SK-N-SH (cell line): Measurements from ENCODE around the gene PTPRG. TPM values are rescaled to one million over a fixed set of nuclear protein-coding genes. Genes with fewer than 3 reads are reported as not detected.

ENCODE experiments used
- CTCF ChIA-PET: fragments of 300-600, 350-600 bp; formaldehyde crosslinking; extraction: SDS; loops from one replicate; lab custom pipeline; 2021; lab: Yijun Ruan, JAX
- POLR2A ChIA-PET: fragments of 350-600 bp; sonication (Branson Sonifier 250); formaldehyde crosslinking; extraction: SDS; loops from one replicate; lab custom pipeline; 2020; ENCODE audit warnings: antibody characterized with exemption, inconsistent platforms; lab: Yijun Ruan, JAX
- DNase-seq: peaks from one replicate; pipeline ENCODE4 v3.0.0; 2012
- H2AFZ ChIP-seq: fragments of 200-600 bp; sonication (generic); 2 replicates; pipeline ENCODE4 v1.8.1; 2016; ENCODE audit warnings: antibody characterized with exemption, mild to moderate bottlenecking, low read depth
- H3F3A ChIP-seq: fragments of 200-600 bp; sonication (generic); replicated peaks from 2 replicates; pipeline ENCODE3; 2016; ENCODE audit warnings: antibody characterized with exemption, mild to moderate bottlenecking; ENCODE audit not compliant: insufficient read depth
- H3K27ac ChIP-seq, 2 experiments: fragments of 200-500 bp in 1 of 2; fragments of 200-600 bp in 1 of 2; sonication (Bioruptor generic) in 1 of 2; sonication (generic), shearing (Covaris generic) in 1 of 2; 2 replicates each; pipeline versions ENCODE4 v1.5.1 to v1.6.1; 2014 to 2016; ENCODE audit warnings: low read depth in 2 of 2, inconsistent platforms in 1 of 2, low read length in 1 of 2, mild to moderate bottlenecking in 1 of 2, mixed read lengths in 1 of 2
- H3K27me3 ChIP-seq: fragments of 200-600 bp; sonication (generic), shearing (Covaris generic); 2 replicates; pipeline ENCODE4 v1.6.1; 2016; ENCODE audit warnings: mixed run types; ENCODE audit not compliant: insufficient read depth
- H3K36me3 ChIP-seq, 2 experiments: fragments of 200-500 bp in 1 of 2; fragments of 200-600 bp in 1 of 2; sonication (Bioruptor generic) in 1 of 2; sonication (generic) in 1 of 2; replicated peaks in 1 of 2; 2 replicates each; pipeline versions ENCODE3 to v1.5.1; 2014 to 2016; ENCODE audit warnings: low read length in 1 of 2, mild to moderate bottlenecking in 1 of 2; ENCODE audit not compliant: insufficient read depth in 2 of 2, control insufficient read depth in 1 of 2
- H3K4me1 ChIP-seq, 2 experiments: fragments of 200-500 bp in 1 of 2; fragments of 200-600 bp in 1 of 2; sonication (Bioruptor generic) in 1 of 2; sonication (generic), shearing (Covaris generic) in 1 of 2; 2 replicates each; pipeline versions ENCODE4 v1.5.1 to v1.6.1; 2014 to 2016; ENCODE audit warnings: low read depth in 1 of 2, low read length in 1 of 2, mixed run types in 1 of 2; ENCODE audit not compliant: insufficient read depth in 2 of 2, control insufficient read depth in 1 of 2
- H3K4me2 ChIP-seq: fragments of 200-600 bp; sonication (generic), shearing (Covaris generic); 2 replicates; pipeline ENCODE4 v1.6.1; 2017; ENCODE audit warnings: mixed run types
- H3K4me3 ChIP-seq, 2 experiments: fragments of 200-500 bp in 1 of 2; fragments of 200-600 bp in 1 of 2; sonication (Bioruptor generic) in 1 of 2; sonication (generic), shearing (Covaris generic) in 1 of 2; 2 replicates each; pipeline versions ENCODE4 v1.5.1 to v1.8.1; 2014 to 2016; ENCODE audit warnings: low read depth in 2 of 2, inconsistent platforms in 1 of 2, low read length in 1 of 2, mild to moderate bottlenecking in 1 of 2, mixed read lengths in 1 of 2, moderate library complexity in 1 of 2
- H3K79me2 ChIP-seq: fragments of 200-600 bp; sonication (generic); 2 replicates; pipeline ENCODE4 v1.8.1; 2017; ENCODE audit warnings: mild to moderate bottlenecking; ENCODE audit not compliant: insufficient read depth
- H3K9ac ChIP-seq: fragments of 200-600 bp; sonication (generic); 2 replicates; pipeline ENCODE4 v1.6.1; 2017; ENCODE audit warnings: mixed run types
- H3K9me2 ChIP-seq: fragments of 200-600 bp; sonication (generic); 2 replicates; pipeline ENCODE4 v1.6.1; 2017; ENCODE audit warnings: mixed run types
- H3K9me3 ChIP-seq: fragments of 200-600 bp; sonication (generic); 2 replicates; pipeline ENCODE4 v1.6.1; 2017; ENCODE audit warnings: mixed run types, mild to moderate bottlenecking, moderate library complexity
- H4K20me1 ChIP-seq: fragments of 200-600 bp; sonication (generic); 2 replicates; pipeline ENCODE4 v1.6.1; 2017; ENCODE audit warnings: mild to moderate bottlenecking, mixed run types; ENCODE audit not compliant: insufficient read depth
- EP300 ChIP-seq, 2 experiments: IDR thresholded peaks; 2 replicates each; pipeline versions ENCODE4 v1.4.0 to v1.6.1; 2012; ENCODE audit warnings: borderline replicate concordance in 1 of 2, low read depth in 1 of 2, low read length in 1 of 2
- FOSL2 ChIP-seq: IDR thresholded peaks from 2 replicates; pipeline ENCODE4 v1.4.0; 2012; ENCODE audit warnings: low read depth, mild to moderate bottlenecking, moderate library complexity, borderline replicate concordance
- FOXJ3 ChIP-seq: sonication (generic); formaldehyde crosslinking; IDR thresholded peaks from 2 replicates; pipeline ENCODE4 v1.5.1; 2020; ENCODE audit warnings: mild to moderate bottlenecking, missing genetic modification reagents
- GABPA ChIP-seq: IDR thresholded peaks from 2 replicates; pipeline ENCODE4 v1.4.0; 2012; ENCODE audit warnings: low read depth, mild to moderate bottlenecking
- GATA2 ChIP-seq: sonication (generic); formaldehyde crosslinking; IDR thresholded peaks from 2 replicates; pipeline ENCODE4 v1.5.0; 2020; ENCODE audit warnings: mild to moderate bottlenecking, missing genetic modification reagents
- JUND ChIP-seq: IDR thresholded peaks from 2 replicates; pipeline ENCODE4 v1.4.0; 2012
- NFIC ChIP-seq: IDR thresholded peaks from 2 replicates; pipeline ENCODE4 v1.4.0; 2012; ENCODE audit warnings: borderline replicate concordance
- NRF1 ChIP-seq: IDR thresholded peaks from 2 replicates; pipeline ENCODE4 v1.6.1; 2012; ENCODE audit warnings: low read depth, mild to moderate bottlenecking, low read length
- RAD21 ChIP-seq: IDR thresholded peaks from 2 replicates; pipeline ENCODE4 v1.6.1; 2012; ENCODE audit warnings: mild to moderate bottlenecking, low read length
- YY1 ChIP-seq: IDR thresholded peaks from 2 replicates; pipeline ENCODE4 v1.4.0; 2012; ENCODE audit warnings: low read depth, mild to moderate bottlenecking
- WGBS: methylation state at CpG from one replicate; pipeline ENCODE4 v1.1.6; 2017; ENCODE audit warnings: low lambda C conversion rate; 5-methylcytosine and 5-hydroxymethylcytosine counted together
- polyA plus RNA-seq, 3 experiments: library from polyadenylated mRNA; depleted of rRNA; stranded (reverse); fragments of >200 nt; gene quantifications; 2 replicates each; pipeline ENCODE4 v1.2.3, GENCODE V29; 2012
- TF ChIP-seq, protein P1 (sequence below): fragments of 150-350 bp; IDR thresholded peaks from 2 replicates; pipeline ENCODE4 v1.6.1; 2016; ENCODE audit warnings: mild to moderate bottlenecking, low read depth, low read length
- TF ChIP-seq, protein P2 (sequence below): IDR thresholded peaks from 2 replicates; pipeline ENCODE4 v1.4.0; 2012; ENCODE audit warnings: low read depth, borderline replicate concordance
- TF ChIP-seq, protein P3 (sequence below): IDR thresholded peaks from 2 replicates; pipeline ENCODE4; 2012
- TF ChIP-seq, protein P4 (sequence below): fragments of 150-350 bp; IDR thresholded peaks from 2 replicates; pipeline ENCODE4 v1.6.1; 2017; ENCODE audit warnings: antibody characterized with exemption, low read length, low read depth, borderline replicate concordance

The PTPRG gene
- polyA plus RNA-seq, 1 of the 3 experiments (the other 2 are of a cell fraction): 14.1 TPM

DNA sequence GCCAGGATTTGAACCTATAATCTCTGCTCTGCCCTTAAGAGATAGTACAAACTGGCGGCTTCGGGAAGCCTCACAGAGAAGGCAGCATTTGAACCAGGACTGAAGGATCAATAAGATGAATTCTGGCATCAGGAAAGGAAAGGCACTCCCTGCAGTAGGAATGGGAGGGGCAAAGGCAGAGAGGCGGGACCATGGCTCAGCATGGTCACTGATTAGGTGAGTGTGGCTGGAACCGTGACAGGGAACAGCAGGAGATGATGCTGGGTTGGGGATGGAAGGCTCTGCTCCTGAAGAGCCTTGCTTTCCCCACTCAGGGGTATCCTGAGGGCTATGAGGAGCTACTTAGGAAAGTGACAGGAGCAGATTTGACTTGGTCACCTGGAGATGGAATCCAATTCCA, 653.5 kb downstream of the PTPRG start:
- H3K9ac ChIP-seq: no peak overlapping the region
- TF ChIP-seq, protein P1, sequence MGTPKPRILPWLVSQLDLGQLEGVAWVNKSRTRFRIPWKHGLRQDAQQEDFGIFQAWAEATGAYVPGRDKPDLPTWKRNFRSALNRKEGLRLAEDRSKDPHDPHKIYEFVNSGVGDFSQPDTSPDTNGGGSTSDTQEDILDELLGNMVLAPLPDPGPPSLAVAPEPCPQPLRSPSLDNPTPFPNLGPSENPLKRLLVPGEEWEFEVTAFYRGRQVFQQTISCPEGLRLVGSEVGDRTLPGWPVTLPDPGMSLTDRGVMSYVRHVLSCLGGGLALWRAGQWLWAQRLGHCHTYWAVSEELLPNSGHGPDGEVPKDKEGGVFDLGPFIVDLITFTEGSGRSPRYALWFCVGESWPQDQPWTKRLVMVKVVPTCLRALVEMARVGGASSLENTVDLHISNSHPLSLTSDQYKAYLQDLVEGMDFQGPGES: no peak
- TF ChIP-seq RAD21 (no peak), FOSL2 (no peak), YY1 (no peak), NFIC (no peak), EP300 (IDR thresholded peaks at IDR 0.05; ENCODE audit: borderline replicate concordance in 1 of 2, low read depth in 1 of 2, low read length in 1 of 2) (no peak), GABPA (no peak)
- TF ChIP-seq, protein P2, sequence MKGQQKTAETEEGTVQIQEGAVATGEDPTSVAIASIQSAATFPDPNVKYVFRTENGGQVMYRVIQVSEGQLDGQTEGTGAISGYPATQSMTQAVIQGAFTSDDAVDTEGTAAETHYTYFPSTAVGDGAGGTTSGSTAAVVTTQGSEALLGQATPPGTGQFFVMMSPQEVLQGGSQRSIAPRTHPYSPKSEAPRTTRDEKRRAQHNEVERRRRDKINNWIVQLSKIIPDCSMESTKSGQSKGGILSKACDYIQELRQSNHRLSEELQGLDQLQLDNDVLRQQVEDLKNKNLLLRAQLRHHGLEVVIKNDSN: no peak
- H4K20me1 ChIP-seq: no peaks in the 10 kb centered on the region
- DNase-seq: no peak
- ChIA-PET POLR2A (no interaction called here), CTCF (no interaction called here)
- H3K27me3 ChIP-seq: no peaks in the 10 kb centered on the region
- H2AFZ ChIP-seq: no peak overlapping the region
- H3K27ac ChIP-seq: no peak overlapping the region
- WGBS: 91% methylated on average over 4 of the region's 4 CpGs
- H3K4me3 ChIP-seq: no peak overlapping the region
- no peaks in the 10 kb centered on the region for H3K36me3 ChIP-seq
- no peaks in the 10 kb centered on the region for H3K79me2 ChIP-seq
- no peaks in the 10 kb centered on the region for H3K9me3 ChIP-seq
- no peaks in the 10 kb centered on the region for H3K9me2 ChIP-seq
- H3K4me1 ChIP-seq: no peaks in the 10 kb centered on the region
- H3F3A ChIP-seq: no peaks in the 10 kb centered on the region
- no peak overlapping the region for H3K4me2 ChIP-seq

DNA sequence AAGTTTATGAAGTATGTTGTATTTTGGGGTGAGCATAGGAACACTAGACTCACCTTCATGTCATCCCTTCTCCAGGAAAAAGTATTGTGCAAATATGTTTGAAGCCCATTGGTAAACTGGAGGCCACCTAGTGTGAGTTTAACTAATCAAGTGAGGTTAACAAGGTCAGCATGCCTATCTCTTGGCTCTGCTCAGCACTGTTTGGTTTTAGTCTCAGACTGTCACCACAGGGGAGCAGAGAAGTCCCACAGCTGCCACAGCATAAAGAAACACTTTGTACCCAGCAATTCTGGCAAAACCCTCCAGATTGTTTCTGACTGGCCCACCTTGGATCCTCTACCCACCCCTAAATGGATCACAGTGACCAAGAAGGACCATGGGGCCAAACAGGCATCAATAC, 659.2 kb downstream of the PTPRG start:
- Histone ChIP-seq H2AFZ (no peak overlapping the region), H3K4me1 (no peaks in the 10 kb centered on the region), H3K4me2 (no peak overlapping the region), H3K36me3 (peaks cover 0 to 5% of the 10 kb centered on the region in 2 experiments), H3K27ac (no peak overlapping the region), H3K9me3 (no peaks in the 10 kb centered on the region), H3F3A (no peaks in the 10 kb centered on the region), H3K79me2 (no peaks in the 10 kb centered on the region), H4K20me1 (no peaks in the 10 kb centered on the region), H3K9ac (no peak overlapping the region), H3K4me3 (no peak overlapping the region), H3K9me2 (no peaks in the 10 kb centered on the region), H3K27me3 (no peaks in the 10 kb centered on the region)
- ChIA-PET POLR2A (no interaction called here), CTCF (interaction anchor here (0.8 to 1.4 kb wide), 3 partner anchors 13 to 91 kb away, joined by 3 to 8 read pairs (median 3); no protein-coding TSS in a partner anchor)
- DNase-seq: no peak
- TF ChIP-seq JUND (no peak), YY1 (no peak), GABPA (no peak), NRF1 (no peak), FOXJ3 (no peak), GATA2 (CRISPR knock-in tag) (no peak), FOSL2 (no peak)
- TF ChIP-seq, protein P3, sequence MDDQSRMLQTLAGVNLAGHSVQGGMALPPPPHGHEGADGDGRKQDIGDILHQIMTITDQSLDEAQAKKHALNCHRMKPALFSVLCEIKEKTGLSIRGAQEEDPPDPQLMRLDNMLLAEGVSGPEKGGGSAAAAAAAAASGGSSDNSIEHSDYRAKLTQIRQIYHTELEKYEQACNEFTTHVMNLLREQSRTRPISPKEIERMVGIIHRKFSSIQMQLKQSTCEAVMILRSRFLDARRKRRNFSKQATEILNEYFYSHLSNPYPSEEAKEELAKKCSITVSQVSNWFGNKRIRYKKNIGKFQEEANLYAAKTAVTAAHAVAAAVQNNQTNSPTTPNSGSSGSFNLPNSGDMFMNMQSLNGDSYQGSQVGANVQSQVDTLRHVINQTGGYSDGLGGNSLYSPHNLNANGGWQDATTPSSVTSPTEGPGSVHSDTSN: no peak
- TF ChIP-seq, protein P1: no peak
- TF ChIP-seq, protein P4, sequence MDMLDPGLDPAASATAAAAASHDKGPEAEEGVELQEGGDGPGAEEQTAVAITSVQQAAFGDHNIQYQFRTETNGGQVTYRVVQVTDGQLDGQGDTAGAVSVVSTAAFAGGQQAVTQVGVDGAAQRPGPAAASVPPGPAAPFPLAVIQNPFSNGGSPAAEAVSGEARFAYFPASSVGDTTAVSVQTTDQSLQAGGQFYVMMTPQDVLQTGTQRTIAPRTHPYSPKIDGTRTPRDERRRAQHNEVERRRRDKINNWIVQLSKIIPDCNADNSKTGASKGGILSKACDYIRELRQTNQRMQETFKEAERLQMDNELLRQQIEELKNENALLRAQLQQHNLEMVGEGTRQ: no peak
